ENCODE data around the gene PCSK5.

PCSK5 gene

GRCh38 chr9:76082057-76082456 is 191.6 kb downstream of the PCSK5 start:
- no peak for DNase-seq (ENCODE audit: low spot score)

GRCh38 chr9:76085596-76085995 is 195.1 kb downstream of the PCSK5 start:
- no peak for DNase-seq (ENCODE audit: low spot score)

DNA sequence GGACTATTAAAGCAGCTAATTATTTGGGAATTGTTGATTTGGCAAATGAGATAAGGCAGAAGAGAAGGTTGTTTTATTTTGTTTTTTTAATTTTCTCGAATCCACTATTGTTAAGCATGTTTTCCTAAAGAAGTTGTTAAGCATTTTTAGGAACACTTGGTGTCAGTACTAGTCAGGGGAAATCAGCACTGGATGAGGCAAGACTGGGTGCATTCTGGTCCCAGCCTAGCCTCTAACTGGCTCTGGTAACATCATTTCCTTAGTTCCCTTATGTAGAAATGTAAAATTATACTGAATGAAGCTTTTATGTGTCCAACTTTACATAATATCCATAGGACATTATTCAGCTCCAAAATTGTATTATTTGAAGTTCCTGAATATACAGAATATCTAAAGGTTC is 196.1 kb downstream of the PCSK5 start:
- no peak for DNase-seq (ENCODE audit: low spot score)

GRCh38 chr9:76087976-76088375 is 197.5 kb downstream of the PCSK5 start:
- no peak for DNase-seq (ENCODE audit: low spot score)

DNA sequence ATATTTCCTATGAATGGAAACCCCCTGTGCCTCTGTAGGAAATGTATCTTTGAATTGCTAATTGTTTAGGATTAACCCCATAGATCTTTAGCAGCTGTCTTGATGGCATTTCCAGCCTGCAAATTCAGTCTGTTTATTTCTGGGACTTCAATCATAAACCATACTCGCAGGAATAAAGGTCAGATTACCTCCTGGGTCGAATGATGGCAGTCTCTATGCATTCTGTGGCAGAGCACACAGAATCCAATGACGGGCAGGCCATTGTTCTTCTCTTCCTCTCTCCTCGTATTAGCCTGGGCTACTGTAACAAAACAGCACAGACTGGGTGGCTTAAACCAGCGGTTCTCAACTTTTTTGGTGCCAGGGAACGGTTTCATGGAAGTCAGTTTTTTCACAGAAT is 199.9 kb downstream of the PCSK5 start:
- no peak for DNase-seq (ENCODE audit: low spot score)

GRCh38 chr9:76090909-76091308 is 200.4 kb downstream of the PCSK5 start:
- DNase-seq (ENCODE audit: low spot score) = no peak

DNA sequence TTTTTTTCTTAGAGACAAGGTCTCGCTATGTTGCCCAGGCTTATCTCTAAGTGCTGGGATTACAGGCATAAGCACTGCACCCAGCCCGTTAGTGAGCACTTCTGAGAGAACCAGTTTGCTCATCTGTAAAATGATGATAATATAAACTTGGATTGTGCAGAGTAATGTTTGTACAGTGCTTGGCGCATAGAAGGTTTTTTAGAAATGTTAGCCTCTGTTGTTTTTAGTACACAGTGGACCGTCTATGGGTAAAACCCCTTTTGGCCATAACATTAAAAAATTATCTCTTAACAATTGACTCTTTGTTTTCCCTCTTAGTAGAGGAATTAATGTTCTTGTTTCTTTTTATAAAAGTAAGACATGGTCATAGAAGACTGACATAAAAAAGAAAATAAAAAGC is 202.1 kb downstream of the PCSK5 start:
- DNase-seq (ENCODE audit: low spot score) = no peak

DNA sequence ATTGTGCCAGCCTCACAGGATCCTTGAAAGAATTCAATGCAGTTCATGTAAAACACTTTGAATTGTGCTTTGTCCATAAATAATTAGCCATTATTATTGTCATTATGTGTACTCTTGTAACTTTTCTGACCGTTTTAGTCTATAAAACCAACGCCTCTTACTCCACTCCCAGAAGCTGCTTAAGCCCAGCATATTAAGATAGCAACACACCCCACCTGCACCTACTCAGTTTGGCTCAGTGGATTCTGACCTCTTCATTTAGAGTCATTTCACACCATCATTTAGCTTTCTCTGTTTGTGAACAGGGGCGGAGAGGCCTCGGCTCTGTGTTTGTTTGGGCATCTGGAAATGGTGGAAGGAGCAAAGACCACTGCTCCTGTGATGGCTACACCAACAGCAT is 205.1 kb downstream of the PCSK5 start:
- DNase-seq (ENCODE audit: low spot score) = no peak

- DNase-seq (ENCODE audit: low spot score) = no peak
These were observed 209.0 kb downstream of the PCSK5 start for GRCh38 chr9:76099516-76099915.

DNA sequence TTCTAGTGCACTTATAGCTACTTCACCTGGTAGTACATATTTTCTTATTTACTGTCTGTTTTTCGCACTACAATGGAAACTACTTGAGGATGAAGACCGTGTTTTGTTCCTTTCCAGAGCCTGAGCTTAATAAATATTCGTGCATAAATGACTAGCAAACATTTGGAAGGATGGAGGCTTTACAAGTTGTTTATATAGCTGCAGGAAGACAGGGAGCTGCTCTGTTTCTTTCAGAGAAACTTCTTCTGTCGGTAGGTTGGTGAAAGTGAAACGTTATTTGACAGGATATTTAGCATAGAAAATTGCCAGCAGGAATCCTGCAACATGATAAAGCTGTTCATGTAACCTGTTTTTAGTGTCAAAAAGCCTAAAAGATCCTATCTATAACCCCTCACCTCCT is 210.6 kb downstream of the PCSK5 start:
- no peak for DNase-seq (ENCODE audit: low spot score)

DNA sequence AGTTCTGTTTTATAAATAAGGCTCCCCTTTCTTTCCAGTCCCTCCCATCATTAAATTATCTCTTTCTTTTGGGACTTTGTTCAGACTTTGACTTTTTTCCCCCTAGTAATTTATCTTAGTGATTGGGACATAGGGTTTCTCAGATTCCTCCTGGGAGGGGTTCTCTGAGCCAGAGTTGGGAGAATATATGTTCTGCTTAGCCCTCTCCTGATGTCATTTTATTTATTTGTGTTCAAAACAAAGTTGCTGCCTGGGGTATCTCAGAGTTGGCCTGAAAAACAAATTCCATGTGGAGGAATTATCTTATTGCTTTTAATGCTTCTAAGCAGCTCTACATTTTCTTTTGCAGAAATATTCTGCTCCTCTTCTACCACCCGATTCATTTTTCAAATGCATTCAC is 211.0 kb downstream of the PCSK5 start:
- no peak for DNase-seq (ENCODE audit: low spot score)

DNA sequence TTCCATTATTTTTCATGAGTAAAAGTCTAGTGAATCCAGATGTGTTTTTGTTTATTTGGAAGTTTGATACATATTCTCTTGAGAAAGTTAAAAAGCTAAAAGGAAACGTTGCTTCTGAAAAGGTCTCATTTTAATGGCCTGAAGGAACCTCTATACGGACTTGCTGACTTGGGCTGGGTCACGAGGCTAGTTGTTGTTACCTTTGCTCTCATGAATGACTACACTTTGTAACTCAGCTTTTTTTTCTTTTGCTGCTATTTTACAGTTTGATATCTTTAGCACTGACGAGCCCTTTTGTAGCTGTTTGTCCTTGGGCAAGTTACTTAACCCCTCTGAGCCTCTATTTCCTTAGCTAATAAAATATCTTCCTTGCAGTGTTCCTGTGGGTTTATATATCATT is 211.5 kb downstream of the PCSK5 start:
- no peak for DNase-seq (ENCODE audit: low spot score)

GRCh38 chr9:76103531-76104315 is 213.2 kb downstream of the PCSK5 start:
- no peak for DNase-seq (ENCODE audit: low spot score)

- DNase-seq (ENCODE audit: low spot score) = no peak
These were observed 217.0 kb downstream of the PCSK5 start for GRCh38 chr9:76107482-76107881.

- no peak for DNase-seq (ENCODE audit: low spot score)
These were observed 219.5 kb downstream of the PCSK5 start for GRCh38 chr9:76109953-76110352.

DNA sequence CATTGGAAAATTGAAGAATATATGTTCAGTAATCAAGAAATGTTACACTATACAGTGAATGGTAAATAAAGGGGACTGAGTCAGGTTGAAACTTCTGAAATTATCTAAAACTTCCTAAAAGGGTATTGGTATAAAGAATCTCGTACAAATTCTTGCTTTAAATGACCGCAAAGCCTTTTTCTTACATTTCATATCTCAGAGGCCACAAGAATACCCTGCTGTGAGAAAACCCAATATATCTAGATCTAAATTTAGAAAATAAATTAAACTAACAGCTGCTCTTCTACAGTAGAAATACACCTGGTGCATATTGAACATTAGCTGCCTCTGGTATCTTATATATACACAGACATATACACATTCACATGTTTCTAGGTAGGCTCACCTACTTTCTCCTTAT is 221.7 kb downstream of the PCSK5 start:
- DNase-seq (ENCODE audit: low spot score) = no peak

GRCh38 chr9:76114144-76114543 is 223.7 kb downstream of the PCSK5 start:
- DNase-seq (ENCODE audit: low spot score) = no peak

GRCh38 chr9:76115396-76115795 is 224.9 kb downstream of the PCSK5 start:
- DNase-seq (ENCODE audit: low spot score) = no peak

DNA sequence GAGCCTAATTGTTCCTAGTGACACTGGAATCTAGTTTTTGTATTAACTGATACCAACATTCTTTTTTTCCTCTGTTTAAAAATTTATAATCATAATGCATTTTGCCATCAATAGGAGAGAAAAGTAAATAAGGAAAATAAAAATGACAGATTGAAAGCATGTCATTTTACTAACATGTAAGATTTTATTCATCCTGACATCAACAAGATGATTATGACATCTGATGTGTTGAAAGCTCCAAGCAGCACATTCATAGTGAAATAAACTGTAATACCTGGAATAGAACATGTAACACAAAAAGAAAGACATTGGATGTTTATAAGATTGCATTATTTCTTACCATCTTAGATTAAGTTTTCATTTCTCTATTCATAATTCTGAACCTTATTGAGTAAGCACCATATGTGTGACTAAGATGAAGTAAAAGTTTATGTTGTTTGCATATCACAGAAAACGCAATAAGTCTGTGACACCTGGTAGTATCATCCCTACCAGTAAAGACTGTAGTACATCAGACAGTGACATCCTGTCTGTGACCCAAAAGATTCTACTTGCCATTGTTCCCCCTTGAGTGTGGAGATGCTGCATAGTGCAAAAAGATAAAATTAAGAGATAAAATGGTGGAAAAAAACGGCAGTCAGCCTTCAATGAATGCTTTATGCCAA is 225.6 kb downstream of the PCSK5 start:
- DNase-seq (ENCODE audit: low spot score) = no peak

DNA sequence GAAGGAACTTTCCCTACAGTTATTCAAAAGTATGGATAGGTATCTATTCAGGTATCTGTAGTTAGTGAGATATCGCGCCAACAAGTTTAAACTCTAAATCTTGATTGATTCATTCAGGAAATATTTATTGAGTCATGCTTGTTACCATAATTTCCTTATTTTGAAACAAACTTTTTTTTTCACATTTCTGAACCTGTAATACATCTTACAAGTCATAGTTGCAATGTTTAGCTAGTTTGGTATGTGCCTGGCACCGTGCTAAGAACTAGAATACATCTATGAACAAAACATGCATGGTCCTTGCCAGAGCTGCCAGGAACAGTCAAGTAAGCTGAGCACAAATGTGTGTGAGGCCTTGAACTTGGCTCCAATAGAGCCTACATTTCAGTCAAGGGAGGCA is 226.4 kb downstream of the PCSK5 start:
- DNase-seq (ENCODE audit: low spot score) = no peak

DNA sequence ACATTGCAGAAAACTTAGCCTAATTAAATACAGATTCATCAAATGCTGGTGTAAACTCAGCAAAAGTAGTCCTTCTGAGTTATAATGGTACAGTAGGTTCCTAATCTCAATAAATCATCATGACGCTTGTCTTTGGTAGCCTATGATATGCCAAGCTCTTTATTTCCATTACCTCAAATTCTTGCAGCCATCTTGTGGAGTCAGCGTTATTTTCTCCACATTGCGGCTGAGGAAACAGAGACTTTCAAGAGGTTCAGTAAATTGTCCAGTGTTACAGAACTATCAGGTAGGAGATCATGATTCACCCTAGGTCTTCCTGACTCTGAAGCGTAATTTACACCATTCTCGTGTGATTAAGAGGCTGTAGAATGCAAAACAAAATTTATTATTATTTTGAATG is 237.2 kb downstream of the PCSK5 start:
- DNase-seq (ENCODE audit: low spot score) = no peak

DNA sequence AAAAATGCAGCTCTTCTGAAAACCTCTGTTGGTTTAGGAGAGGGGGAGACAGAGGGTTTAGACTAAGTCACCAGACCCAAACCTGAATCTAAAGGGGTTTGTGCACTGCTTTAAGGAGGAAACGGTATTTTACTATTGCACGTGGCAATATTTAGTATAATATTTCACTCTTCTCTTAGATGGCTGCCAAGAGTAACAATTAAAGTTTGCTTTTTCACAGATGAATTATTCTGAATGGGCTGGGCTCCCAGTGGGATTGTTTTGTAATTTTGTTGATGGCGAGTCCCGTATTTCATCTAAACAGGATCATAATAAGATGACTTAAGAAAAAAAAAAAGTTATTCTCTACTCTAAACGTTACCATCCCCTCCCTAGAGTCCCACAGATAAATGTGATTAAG is 245.4 kb downstream of the PCSK5 start:
- no peak for DNase-seq (ENCODE audit: low spot score)

DNA sequence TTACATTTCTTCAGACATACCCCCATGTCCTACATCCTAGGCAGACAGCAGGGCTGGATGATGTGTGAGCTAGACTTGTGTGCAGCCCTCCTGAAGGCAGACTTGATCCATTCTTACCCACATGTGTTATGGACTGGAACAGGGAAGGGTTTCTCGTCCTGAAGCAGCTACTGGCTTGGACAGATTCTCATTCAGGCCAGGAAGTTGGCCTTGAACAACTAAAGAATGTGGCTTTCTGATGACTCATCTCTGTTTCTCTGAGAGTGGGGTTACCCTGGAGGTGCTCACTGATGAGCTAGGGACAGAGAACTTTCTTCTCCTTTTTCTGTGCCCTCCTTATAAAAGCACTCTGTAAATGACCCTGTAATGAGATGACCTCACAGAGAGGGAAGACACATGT is 246.5 kb downstream of the PCSK5 start:
- DNase-seq (ENCODE audit: low spot score) = no peak

GRCh38 chr9:76137931-76138330 is 247.5 kb downstream of the PCSK5 start:
- DNase-seq (ENCODE audit: low spot score) = no peak

Data from germinal center (tissue), 1 donor.